NOMO-1 treated with DMSO at 0.1 percent for 48 hours (cell line): Measurements from ENCODE around the gene ZNF48.
"Not testable (repeated sequence)": the region's sequence is repeated elsewhere in the genome, so short reads cannot be mapped to it uniquely, and the experiment has no call there.

Source experiments
- DNase-seq: peaks from one replicate; lab custom pipeline; 2025; ENCODE audit not compliant: unreplicated experiment; lab: John Stamatoyannopoulos, UW

The ZNF48 gene

DNA sequence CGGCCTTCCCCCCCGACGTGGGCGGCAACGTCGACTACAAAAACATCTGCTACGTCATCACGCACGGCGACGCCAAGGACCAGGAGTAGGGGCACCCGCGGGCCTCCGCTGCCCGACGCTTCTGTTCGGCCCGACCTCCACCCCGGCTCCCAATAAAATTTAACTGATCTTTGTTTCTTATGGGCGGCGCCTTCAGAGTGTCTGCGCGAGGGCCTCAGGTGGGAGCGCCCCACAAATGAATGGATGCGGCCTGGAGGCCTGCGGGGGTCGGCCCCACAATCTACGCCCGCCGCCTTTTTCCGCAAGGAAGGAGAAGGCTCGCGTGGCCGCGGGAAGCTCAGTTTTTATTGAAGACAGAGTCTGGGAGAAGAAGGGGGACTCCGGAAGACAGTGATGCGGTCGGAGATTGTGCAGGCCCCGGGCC lies 17.4 kb upstream of the ZNF48 start:
- DNase-seq: peak; percentile 88

DNA sequence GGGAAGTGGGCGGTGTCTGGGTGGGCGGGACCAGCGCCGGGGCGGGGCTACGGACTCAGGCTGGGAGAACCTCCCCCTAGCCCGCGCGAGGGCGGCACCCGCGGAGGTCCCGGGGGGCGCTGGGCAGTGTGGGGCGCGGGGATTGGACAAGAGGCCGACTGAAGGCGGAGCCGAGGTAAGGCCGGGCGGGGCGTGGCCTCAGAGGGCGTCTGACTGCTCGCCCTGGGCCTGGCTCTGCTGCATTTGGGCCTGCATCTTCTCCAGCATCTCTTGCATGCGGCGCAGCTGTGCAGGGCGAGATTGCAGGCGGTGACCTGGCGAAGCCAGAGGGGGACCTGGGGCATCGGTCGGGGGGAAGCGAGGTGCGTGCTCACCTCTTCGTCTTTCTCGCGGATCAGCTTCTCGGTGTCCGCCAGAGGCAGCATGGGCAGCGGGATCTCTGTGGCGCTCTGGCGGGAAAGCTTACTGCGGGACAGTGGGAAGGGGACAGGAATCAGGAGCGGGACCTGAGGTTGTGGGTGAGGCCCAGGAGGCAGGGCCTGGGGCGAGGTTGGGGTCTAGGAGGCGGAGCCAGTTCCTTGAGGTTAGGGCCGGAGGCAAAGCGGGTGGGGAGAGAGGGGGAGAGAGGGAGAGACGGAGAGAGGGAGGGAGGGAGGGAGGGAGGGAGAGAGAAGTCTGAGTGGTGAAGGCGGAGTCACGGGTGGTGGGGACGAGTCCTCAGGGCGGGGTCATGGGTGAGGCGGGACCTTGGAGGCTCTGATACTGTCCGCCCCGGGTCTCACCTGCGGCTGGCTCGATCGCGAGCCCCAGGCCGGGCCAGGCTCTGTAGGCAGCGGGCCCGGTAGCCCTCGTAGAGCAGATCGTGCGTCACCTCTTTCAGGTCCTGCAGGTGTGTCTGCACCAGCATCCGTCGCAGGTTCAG lies 16.7 kb upstream of the ZNF48 start:
- DNase-seq: peak; percentile 97

DNA sequence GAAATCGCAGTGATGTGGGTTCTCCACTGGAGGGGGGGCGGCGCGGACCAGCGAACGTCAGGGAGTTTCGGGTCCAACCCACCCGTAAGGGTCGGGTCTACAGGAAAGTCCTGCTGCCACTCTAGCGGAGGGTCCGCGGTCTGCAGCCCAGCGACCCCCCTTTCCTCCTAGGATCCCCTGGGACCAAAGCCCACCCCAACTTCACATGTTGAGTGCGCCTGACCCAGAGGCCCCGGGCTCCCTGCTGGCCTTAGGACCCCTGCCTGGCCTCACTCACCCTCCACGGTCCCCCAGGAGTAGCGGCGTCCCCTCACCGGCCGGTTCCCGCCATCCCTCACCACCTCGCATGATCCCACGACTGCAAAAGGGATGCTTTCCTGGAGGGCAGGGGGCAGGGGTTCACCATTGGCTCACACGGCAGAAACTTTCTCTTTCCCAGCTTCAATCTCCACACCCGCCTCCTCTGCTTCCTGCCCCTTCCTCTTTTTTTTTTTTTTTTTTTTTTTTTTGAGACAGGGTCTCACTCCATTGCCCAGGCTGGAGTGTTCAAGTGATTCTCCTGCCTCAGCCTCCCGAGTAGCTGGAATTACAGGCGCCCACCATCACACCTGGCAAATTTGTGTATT lies 15.9 kb upstream of the ZNF48 start:
- DNase-seq: no peak

DNA sequence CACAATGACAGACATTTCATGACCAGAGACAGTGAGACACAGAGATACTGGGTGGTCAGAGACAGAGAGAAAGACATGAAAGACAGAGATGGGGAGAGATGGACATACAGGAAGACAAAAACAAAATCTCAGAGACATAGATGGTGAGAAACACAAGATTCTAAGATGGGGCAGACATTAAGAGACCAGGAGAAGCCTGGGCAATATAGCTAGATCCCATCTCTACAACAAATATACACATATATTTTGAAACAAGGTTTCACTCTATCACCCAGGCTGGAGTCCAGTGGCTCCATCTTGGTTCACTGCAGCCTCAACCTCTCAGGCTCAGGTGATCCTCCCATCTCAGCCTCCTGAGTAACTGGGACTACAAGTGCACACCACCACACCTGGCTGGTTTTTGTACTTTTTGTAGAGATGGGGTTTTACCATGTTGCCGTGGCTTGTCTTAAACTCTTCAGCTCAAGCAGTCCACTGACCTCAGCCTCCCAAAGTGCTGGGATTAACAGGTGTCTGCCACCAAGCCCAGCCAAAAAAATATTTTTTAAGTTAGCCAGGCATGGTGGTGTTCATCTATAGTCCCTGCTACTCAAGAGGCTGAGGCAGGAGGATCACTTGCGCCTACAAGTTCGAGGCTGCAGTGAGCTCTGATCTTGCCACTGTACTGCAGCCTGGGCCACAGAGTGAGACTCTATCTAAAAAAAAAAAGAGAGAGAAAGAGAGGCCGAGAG lies 15.0 kb upstream of the ZNF48 start:
- no peak for DNase-seq

DNA sequence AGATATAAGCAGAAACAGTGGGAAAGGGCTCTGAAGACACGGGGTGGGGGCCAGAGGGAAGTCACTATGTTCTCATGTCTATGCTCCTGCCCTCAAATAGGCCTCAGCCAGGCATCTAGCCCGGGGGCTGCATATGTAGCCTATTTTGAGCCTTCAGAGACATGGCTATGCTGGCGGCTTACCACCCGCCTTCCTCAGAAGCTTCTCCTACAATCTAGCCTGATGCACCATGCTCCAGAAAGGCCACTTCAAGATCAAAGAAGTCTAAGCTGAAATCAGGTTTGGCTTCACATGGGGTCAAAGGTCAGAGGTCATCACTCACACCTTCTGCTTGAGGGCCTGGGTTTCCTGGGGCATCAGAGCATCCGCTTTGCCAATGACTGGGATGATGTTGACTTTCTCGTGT lies 14.4 kb upstream of the ZNF48 start:
- no peak for DNase-seq

DNA sequence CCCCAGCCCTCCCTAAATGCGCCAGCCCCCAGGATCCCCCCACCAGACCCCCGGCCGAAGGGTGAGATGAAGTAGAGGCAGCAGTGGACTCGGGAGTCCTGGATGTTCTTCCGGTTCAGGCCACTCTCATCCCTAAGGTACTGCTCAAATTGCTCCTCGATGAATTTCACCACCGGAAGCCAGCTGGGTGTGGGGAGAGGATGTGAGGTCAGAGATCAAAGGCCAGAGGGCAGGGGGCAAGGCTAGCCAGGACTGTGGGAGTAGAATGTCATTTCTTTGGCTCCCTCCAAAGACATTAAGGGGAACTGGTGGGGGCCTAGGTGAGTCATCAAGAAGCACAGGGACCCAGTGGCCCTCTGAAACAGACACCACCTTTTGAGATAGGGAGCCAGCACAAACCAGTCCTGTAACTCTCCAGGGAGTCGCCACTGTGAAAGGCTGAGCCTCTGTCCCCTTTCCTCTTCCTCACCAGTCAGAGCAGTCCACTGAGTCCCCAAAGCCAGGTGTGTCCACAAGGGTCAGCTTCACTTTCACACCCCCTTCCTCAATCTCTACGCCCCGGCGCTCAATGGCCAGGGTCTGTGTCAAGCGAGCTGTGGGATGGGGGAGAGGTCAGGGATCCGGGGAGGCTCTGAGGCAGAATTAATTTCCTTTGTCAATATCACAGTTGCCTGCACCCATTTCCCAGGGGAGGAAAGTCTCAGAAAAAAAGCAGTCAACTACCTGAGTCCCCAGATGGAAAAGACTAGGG lies 13.8 kb upstream of the ZNF48 start:
- DNase-seq: no peak

DNA sequence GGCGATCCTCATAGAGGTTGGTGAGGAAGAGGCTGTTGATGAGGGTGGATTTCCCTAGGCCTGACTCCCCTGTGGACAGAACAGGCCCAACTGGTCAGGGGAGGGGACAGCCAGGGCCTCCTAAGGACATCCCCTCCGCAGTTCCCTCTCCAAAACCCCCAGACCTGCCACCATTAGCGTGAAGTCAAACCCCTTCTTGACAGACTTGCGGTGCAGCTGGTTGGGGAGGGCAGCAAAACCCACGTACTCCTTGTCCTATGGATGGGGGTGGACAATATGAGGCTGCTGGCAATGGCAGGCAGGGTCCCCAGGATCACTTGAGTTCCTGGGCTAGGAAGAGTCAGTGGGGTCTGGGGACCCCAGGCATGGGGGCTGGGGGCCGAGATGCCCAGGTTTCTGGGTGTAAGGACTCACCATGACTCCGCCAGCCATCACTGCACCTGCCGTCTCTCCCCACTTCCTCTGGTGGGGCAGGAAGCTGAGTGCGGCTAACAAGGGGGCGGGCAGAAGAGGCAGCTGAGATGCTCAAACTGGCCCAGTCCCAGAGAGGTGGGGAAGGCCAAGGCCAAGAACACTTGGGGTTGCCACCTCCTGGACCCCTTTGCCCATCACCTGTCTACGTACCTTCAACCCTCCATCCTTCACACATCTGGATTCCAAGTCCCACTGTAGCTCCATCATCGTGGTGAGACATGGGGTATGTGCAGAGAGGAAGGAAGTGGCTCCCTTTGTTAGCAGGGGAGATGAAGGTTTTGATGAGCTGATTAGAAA lies 12.9 kb upstream of the ZNF48 start, which contains the start of gene SEPTIN1:
Gene SEPTIN1, minus strand, starts transcription at position 451 of the 771 bp plus-strand sequence. Its CDS starts 19 bp downstream, at position 432.
- no peak for DNase-seq

DNA sequence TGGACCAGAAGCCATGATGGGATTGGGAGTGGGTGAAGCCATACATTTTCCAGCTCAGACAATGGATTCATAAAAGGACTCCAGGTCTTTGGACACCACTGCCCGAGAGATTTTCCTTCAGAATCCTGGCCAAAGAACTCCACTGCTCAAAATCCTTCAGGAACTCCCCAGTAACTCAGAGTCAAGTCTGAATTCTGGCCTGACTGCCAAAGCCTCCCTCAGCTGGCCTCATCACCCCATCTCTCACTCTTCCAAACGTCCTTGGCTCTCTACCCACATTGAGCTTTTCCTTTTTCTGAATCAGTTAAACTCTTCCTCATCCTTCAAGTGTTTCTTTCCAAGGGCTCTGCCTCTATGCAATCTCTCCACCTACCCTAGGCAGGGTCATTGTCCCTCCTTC lies 11.7 kb upstream of the ZNF48 start:
- DNase-seq: no peak

DNA sequence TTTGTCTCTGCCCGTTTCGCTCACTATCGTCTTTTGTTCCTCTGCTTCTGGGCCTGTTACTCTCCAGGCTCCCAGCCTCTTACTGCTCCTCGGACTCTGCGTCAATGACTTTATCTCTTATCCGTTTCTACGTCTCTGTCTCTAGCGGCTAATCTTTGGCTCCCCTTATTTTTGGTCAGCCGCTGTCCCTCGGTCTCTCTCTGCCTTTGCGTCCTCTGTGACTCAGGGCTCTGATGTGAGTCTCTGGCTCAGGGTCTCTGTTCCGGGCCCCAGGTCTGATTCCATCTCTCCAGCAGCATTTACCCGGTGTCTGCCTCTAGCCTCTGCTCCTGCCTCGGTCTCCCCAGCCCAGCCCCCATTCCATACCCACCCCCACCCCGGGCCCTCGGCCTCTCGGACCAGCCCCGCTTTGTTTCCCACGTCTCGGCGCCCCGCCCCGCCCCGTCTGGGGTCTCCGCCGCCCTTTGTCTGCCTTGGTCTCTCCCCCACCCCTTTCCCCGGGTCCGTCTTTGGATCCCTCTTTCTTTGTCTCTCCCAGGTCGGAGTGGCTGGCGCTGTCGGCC lies 547 bp upstream of the ZNF48 start:
- DNase-seq: no peak

DNA sequence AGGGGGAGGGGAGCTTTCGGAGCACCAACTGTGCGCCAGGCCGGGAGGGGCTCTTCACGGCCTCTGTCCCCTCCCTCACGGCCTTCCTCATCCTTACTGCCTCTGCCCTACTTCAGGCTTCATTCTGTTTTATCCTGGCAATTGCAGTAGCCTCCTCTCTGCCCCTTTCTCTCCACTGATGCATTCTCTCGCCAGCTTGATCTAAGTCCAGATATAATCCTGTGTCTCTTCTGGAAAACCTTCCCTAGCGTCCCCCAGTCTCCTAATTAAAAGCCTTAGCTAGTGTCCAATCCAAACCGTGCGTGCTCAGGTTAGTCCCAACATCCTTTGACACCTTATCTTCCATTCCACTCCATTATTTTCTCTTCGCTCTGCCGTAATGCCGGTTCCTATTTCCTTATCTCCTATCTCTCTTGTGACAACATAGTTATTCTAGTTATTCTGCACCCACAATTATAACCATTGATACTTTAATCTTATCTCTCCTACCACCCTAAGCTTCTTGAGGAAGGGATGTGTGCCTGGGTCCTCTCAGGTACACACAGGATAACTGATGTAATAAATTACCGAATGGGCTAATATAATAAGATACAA lies 869 bp downstream of the ZNF48 start:
- no peak for DNase-seq

DNA sequence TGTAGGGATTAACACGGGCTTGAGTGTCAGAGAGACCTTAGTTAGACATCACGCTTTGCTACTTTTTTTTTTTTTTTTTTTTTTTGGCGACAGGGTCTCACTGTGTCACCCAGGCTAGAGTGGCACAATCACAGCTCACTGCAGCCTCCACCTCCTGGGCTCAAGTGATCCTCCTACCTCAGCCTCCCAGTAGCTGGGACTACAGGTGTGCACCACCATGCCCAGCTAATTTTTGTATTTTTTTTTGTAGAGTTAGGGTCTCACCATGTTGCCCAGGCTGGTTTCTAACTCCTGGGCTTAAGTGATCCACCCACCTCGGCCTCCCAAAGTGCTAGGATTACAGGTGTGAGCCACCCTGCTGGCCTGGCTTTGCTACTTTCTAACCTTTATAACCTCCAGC lies 1.4 kb downstream of the ZNF48 start:
- not testable (repeated sequence) for DNase-seq

DNA sequence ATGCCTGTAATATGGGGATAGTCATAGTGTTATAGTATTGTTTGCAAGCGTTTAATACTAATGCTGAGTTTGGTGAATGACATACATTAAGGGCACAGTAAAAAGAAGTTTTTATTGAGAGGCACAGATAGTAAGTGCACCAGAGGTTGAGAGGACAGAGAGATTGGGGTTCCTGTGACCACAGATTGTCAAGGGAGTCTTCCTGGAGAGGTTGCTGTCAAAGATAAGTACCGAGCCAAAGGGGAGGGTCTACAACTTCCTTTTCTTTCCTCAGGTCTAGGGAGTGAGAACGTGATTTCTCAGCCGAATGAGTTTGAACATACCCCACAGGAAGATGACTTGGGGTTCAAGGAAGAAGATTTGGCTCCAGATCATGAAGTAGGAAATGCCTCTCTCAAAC lies 1.8 kb downstream of the ZNF48 start:
- no peak for DNase-seq

DNA sequence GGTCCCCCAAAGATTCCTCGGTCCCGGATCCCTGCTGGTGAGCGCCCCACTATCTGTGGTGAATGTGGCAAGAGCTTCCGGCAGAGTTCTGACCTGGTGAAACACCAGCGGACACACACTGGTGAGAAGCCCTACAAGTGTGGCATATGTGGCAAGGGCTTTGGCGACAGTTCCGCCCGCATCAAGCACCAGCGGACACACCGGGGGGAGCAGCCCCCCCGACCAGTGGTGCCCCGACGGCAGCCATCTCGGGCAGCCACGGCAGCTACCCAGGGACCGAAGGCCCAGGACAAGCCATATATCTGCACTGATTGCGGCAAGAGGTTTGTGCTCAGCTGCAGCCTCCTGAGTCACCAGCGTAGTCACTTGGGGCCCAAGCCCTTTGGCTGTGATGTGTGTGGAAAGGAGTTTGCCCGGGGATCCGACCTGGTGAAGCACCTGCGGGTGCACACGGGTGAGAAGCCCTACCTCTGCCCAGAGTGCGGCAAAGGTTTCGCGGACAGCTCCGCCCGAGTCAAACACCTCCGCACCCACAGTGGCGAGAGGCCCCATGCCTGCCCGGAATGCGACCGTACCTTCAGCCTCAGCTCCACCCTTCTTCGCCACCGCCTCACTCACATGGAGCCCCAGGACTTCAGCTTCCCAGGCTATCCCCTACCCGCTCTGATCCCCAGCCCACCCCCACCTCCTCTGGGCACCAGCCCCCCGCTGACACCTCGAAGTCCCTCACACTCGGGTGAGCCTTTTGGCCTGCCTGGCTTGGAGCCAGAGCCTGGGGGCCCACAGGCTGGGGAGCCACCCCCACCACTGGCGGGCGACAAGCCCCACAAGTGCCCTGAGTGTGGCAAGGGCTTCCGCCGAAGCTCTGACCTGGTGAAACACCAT lies 2.8 kb downstream of the ZNF48 start:
- DNase-seq: no peak

DNA sequence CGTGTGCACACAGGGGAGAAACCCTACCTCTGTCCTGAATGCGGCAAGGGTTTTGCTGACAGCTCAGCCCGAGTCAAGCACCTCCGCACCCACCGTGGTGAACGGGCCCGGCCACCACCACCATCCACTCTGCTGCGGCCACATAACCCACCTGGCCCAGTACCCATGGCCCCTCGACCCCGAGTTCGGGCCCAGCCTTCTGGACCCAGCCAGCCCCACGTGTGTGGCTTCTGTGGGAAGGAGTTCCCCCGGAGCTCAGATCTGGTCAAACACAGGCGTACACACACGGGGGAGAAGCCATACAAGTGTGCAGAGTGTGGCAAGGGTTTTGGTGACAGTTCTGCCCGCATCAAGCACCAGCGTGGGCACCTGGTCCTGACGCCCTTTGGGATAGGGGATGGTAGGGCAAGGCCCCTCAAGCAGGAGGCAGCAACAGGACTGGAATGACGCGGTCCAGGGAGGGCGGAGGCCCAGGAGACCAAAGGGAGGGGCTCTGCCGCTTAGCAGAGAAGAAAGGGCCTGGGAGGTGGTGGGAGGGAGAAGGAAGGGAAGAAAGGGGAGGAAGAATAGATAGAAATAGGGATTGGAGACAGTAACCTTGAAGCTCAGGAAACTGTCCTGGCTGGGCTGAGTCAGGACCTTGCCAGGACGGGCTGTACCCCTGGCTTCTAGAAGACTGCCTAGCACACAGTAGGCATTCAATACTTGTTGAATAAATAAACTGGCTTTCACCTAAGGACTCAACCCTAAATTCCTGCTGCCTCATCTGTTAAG lies 3.6 kb downstream of the ZNF48 start:
- no peak for DNase-seq

DNA sequence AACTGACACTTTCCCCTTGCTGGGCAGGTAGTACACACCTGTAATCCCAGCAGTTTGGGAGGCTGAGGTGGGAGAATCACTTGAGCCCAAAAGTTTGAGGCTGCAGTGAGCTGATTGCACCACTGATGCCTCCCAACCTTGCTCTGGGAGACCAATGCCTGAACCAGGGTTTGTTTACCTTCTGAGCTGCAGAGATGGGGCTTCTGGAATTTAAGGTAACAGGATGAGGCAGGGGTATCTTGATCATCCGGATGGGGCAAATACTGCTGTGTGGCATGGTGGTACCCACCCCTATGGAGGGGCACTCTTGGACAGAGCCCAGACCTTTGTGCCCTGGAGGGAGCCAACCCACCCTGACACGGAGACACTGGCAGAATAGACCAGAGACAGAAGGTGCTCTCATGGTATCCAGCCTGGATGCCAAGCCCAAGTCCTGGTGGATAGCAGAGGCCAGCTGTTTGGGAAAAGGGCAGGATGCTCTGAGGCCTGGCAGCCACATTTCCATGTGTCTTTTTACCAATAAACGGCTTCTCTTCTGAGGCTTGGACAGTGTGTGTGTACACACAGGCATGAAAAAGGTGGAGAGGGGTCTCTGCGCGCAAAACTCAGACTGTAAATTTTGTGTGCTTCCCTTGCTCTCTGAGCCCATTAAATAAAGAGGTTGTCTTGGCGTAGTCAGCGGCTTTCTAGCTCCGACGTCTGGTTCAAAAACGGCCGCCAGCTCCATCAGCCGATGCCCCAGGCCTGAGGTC lies 4.4 kb downstream of the ZNF48 start:
- no peak for DNase-seq

DNA sequence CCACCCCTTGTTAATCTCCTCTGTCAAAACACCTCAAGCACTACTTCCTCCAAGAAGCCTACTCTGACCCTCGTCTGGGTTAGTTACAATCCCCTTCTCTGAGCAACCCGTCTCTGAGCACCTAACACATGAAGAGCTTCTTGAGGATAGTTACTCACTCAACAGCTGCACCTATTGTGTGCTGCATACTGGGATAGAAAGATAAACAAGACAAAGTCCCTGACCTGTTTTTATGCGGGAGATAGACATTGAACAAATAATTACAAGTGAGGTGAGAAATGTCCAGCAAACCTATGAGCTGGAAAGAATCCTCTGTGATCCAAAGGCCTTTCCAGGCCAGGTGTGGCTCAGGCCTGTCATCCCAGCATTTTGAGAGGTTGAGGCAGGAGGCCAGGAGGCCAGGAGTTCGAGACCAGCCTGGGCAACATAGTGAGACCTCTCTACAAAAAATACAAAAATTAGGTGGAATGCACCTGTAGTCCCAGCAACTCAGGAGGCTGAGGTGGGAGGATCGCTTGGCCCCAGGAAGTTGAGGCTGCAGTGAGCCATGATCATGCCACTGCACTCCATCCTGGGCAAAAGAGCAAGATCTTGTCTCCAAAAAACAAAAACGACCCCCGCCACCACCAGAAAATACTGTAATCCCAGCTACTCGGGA lies 6.7 kb downstream of the ZNF48 start:
- DNase-seq: no peak

DNA sequence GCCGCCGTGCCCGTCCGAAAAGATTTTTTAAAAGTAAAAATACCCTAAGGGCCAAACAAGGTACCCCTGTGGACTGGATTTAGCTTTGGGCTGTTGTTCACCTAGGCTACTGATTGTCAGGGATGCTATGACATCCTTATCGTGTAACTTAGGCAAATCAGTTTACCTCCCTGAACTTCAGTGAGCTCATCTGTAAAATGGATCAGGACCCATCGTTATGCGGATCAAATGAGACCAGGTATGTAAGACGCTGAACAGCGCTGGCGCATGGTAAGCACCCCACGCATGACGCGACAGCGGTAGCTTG lies 11.5 kb downstream of the ZNF48 start:
- no peak for DNase-seq
